Measurements from ENCODE around the gene RNPEP. TPM values are rescaled to one million over a fixed set of nuclear protein-coding genes. Genes with fewer than 3 reads are reported as not detected.
A peak's percentile ranks its signal among the peaks of the same experiment; 100 is the strongest.
"Not testable (repeated sequence)": the region's sequence is repeated elsewhere in the genome, so short reads cannot be mapped to it uniquely, and the experiment has no call there.

The RNPEP gene
- total RNA-seq, 1 donor from 2014 or later: 79.3 TPM

DNA sequence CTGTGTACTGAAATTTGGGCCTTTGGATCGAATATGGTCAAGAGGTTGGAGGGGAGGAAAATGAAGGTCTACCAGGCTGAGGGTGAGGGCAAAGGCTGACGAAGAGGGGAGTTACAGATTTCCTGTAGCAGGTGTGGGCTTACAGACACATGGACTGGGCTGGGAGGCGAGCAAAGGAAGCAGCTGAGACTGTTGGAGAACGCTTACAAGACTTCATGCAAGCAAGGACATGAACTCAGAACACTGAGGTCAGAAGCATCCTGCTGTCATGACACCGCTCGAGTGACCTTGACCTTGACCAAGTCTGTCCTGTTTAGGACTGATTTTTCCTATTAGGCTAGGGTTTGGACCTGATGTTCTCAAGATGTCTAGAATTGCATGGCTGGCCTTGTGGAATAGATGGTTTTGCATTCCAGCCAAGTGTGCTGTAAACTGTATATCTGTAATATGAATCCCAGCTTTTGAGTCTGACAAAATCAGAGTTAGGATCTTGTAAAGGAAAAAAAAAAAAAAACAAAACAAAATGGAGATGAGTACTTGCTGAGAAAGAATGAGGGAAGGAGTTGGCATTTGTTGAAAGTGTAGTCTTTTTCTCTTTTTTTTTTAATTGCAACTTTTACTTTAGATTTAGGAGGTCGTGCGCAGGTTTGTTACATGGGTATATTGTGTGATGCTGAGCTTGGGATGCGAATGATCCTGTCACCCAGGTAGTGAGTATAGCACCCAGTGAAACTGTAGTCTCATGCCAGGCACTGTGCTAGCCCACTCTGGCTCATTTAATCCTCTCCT is 33.8 kb downstream of the RNPEP start:
- Mint-ChIP-seq H3K27ac (peak overlapping the region; percentile 87), H3K27me3 (ENCODE audit: low read depth) (no peaks in the 10 kb centered on the region), H3K9me3 (no peaks in the 10 kb centered on the region), H3K4me3 (peak overlapping the region; percentile 28), H3K4me1 (peaks cover 70% of the 10 kb centered on the region), H3K36me3 (peaks cover 12% of the 10 kb centered on the region)
- TF ChIP-seq, protein P1, sequence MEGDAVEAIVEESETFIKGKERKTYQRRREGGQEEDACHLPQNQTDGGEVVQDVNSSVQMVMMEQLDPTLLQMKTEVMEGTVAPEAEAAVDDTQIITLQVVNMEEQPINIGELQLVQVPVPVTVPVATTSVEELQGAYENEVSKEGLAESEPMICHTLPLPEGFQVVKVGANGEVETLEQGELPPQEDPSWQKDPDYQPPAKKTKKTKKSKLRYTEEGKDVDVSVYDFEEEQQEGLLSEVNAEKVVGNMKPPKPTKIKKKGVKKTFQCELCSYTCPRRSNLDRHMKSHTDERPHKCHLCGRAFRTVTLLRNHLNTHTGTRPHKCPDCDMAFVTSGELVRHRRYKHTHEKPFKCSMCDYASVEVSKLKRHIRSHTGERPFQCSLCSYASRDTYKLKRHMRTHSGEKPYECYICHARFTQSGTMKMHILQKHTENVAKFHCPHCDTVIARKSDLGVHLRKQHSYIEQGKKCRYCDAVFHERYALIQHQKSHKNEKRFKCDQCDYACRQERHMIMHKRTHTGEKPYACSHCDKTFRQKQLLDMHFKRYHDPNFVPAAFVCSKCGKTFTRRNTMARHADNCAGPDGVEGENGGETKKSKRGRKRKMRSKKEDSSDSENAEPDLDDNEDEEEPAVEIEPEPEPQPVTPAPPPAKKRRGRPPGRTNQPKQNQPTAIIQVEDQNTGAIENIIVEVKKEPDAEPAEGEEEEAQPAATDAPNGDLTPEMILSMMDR (IDR thresholded peaks at IDR 0.05; ENCODE audit: unreplicated experiment): no peak
- DNase-seq (ENCODE audit: low spot score in 2 of 2, unreplicated experiment in 2 of 2): no peak

DNA sequence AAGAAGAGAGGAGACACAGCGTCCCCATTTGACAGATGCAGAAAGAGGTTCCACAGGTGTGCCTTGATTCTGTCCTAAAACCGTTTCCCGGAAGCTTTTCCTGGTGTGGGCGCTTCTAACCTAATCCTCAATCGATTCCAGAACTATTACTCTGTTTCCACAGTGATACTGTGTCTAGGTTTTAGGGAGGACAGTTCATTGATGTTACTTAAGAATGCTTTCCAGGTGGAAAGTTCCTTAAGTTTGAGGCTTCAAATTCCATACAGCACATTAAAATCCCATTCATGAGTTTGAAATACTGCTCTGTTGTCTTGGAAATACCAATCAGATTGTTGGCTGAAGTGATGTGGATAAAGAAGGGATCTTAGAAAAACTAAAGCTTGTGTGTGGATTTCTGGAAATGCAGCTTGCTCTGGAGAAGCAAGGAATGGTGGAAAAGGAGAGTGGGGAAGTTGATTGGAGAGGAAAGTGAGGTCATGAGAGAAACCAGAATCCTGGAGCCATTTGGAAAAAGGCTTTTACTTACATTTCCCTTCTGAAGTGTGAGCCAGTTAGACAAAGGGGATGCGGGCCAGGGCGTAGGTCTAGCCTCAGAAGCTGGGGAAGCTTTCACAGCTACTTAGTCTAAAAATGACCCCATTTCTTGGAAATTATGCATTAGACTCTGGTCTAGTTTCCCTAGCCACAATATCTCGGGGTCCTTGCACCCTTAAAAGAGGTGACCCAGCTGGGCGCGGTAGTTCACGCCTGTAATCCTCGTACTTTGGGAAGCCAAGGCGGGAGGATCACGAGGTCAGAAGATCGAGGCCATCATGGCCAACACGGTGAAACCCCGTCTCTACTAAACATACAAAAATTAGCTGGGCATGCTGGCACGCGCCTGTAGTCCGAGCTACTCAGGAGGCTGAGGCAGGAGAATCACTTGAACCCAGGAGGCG is 34.6 kb downstream of the RNPEP start:
- H3K27me3 Mint-ChIP-seq (ENCODE audit: low read depth): no peaks in the 10 kb centered on the region
- DNase-seq (ENCODE audit: low spot score in 2 of 2, unreplicated experiment in 2 of 2): no peak
- peak overlapping the region; percentile 33 for H3K4me3 Mint-ChIP-seq
- peaks cover 69% of the 10 kb centered on the region for H3K4me1 Mint-ChIP-seq
- H3K27ac Mint-ChIP-seq: peak overlapping the region; percentile 94
- TF ChIP-seq, protein P1 (IDR thresholded peaks at IDR 0.05; ENCODE audit: unreplicated experiment): no peak
- H3K9me3 Mint-ChIP-seq: no peaks in the 10 kb centered on the region
- H3K36me3 Mint-ChIP-seq: peaks cover 12% of the 10 kb centered on the region

DNA sequence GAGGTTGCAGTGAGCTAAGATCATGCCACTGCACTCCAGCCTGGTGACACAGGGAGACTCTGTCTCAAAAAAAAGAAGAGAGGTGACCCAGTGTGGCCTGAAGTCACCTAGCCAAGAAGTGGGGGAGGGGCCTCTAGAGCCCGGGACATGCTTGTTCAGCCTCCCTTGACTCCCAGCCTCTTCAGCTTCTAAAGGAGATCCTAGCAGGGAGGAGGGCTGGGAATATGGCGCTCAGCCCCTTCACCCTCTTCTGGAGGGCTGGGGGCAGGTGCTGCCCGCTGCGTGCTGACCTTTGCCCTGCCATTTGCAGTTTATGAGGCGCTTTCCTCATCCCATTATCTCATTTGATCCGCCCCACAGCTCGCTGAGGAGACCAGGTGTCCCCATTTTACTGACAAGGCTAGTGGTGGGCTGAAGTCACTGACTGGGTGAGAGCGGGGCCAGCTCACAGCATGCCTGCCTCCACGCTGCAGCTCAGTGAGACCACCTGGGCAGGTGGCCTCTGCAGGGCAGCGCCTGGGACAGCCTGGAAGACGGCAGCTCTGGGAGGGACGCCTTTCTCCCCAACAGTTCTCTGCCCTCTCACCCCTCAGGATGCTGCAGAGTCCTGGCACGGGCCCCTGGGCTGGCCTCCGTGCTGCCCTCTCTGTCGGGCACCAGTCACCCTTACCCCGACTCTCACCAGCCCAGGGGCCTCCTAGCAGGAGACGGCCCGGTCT is 35.5 kb downstream of the RNPEP start:
- Mint-ChIP-seq H3K4me3 (no peak overlapping the region), H3K9me3 (no peaks in the 10 kb centered on the region), H3K27me3 (ENCODE audit: low read depth) (no peaks in the 10 kb centered on the region), H3K36me3 (peaks cover 12% of the 10 kb centered on the region), H3K27ac (peak overlapping the region; percentile 94), H3K4me1 (peaks cover 64% of the 10 kb centered on the region)
- DNase-seq (ENCODE audit: low spot score in 2 of 2, unreplicated experiment in 2 of 2): no peak
- TF ChIP-seq, protein P1 (IDR thresholded peaks at IDR 0.05; ENCODE audit: unreplicated experiment): no peak

DNA sequence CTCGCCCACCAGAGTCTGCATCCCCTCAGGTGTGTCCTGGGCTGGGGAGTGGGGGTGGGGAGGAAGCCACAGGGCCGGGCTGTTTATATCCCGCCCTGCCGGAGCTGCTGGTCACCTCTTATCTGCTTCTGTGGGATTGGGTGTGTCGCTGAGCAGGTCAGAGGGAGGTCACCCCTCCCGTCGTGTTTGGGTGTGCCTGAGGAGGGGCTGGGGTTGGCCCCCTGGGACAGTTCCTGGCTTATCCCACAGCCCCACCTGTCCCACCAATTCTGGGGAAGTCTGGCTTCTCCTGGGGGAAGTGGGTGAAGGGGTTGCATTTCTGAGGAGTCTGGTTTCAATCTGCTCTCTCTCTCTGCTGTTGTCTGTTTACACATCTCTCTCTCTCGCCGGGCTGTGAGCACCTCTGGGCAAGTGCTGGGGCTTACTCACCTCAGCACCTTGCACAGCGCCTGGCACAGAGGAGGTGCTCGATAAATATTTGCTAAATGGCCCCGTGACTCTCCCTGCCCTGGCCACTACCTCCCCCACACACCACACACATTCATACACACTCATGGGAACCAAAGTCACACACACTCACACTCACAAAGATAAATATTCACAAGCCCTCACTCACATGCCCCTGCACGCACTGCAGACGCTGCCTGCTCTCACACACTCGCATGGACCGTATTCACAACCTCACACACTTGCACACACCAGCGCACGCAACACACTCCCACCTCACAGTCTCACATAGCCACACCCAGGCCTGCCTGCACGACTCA is 36.2 kb downstream of the RNPEP start:
- H3K4me1 Mint-ChIP-seq: peaks cover 62% of the 10 kb centered on the region
- H3K36me3 Mint-ChIP-seq: peaks cover 9% of the 10 kb centered on the region
- no peaks in the 10 kb centered on the region for H3K9me3 Mint-ChIP-seq
- no peak for DNase-seq (ENCODE audit: low spot score in 2 of 2, unreplicated experiment in 2 of 2)
- TF ChIP-seq, protein P1 (IDR thresholded peaks at IDR 0.05; ENCODE audit: unreplicated experiment): no peak
- H3K4me3 Mint-ChIP-seq: peak overlapping the region; percentile 33
- H3K27me3 Mint-ChIP-seq (ENCODE audit: low read depth): no peaks in the 10 kb centered on the region
- peak overlapping the region; percentile 94 for H3K27ac Mint-ChIP-seq

DNA sequence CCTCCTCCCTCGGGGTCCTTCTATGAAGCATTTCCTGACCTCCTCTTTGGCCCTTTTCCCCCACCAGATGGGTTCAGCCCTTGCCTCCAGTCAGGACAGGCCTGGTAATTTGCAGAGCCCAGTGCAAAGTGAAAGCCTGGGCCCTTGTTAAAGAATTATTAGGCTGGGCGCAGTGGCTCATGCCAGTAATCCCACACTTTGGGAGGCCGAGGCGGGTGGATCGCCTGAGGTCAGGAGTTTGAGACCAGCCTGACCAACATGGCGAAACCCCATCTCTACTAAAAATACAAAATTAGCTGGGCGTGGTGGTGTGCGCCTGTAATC is 36.7 kb downstream of the RNPEP start:
- H3K27me3 Mint-ChIP-seq (ENCODE audit: low read depth); DNase-seq (ENCODE audit: low spot score in 2 of 2, unreplicated experiment in 2 of 2); H3K9me3 Mint-ChIP-seq; H3K36me3 Mint-ChIP-seq: not testable (repeated sequence)
- Mint-ChIP-seq H3K4me3 (peak overlapping the region; percentile 33), H3K4me1 (peaks cover 58% of the 10 kb centered on the region), H3K27ac (peak overlapping the region; percentile 94)
